Esophagus squamous epithelium (tissue), 4 donors: ENCODE data around the gene TUBA8.
"Not testable (repeated sequence)": the region's sequence is repeated elsewhere in the genome, so short reads cannot be mapped to it uniquely, and the experiment has no call there.

Experiments used
- POLR2A ChIP-seq, 4 donors: fragments of 450-650 bp; IDR thresholded peaks; one replicate each; pipeline ENCODE4 v1.6.1; 2017; ENCODE audit warnings: antibody characterized with exemption in 4 of 4, mild to moderate bottlenecking in 4 of 4, moderate library complexity in 3 of 4
- TF ChIP-seq, protein P1 (sequence below), 6 experiments: fragments of 450-650 bp in 4 of 6; fragments of 200-600 bp in 2 of 6; sonication (generic) in 2 of 6; IDR thresholded peaks; one replicate each; pipeline ENCODE4 v1.5.1; 2016 to 2019; ENCODE audit warnings: antibody characterized with exemption in 6 of 6, mild to moderate bottlenecking in 4 of 6, moderate library complexity in 4 of 6

DNA sequence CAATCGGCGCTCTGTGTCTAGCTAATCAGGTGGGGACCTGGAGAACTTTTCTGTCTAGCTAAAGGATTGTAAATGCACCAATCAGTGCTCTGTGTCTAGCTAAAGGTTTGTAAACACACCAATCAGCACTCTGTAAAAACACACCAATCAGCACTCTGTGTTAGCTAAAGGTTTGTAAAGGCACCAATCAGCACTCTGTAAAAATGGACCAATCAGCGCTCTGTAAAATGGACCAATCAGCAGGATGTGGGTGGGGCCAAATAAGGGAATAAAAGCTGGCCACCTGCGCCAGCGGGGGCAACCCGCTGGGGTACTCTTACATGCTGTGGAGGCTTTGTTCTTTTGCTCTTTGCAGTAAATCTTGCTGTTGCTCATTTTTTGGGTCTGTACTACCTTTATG, 30.4 kb downstream of the TUBA8 start:
- TF ChIP-seq POLR2A (IDR thresholded peaks at IDR 0.05): not testable (repeated sequence)
- TF ChIP-seq, protein P1, sequence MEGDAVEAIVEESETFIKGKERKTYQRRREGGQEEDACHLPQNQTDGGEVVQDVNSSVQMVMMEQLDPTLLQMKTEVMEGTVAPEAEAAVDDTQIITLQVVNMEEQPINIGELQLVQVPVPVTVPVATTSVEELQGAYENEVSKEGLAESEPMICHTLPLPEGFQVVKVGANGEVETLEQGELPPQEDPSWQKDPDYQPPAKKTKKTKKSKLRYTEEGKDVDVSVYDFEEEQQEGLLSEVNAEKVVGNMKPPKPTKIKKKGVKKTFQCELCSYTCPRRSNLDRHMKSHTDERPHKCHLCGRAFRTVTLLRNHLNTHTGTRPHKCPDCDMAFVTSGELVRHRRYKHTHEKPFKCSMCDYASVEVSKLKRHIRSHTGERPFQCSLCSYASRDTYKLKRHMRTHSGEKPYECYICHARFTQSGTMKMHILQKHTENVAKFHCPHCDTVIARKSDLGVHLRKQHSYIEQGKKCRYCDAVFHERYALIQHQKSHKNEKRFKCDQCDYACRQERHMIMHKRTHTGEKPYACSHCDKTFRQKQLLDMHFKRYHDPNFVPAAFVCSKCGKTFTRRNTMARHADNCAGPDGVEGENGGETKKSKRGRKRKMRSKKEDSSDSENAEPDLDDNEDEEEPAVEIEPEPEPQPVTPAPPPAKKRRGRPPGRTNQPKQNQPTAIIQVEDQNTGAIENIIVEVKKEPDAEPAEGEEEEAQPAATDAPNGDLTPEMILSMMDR (IDR thresholded peaks at IDR 0.05): not testable (repeated sequence)
